H4 (cell line): Measurements from ENCODE around the gene CDH4. TPM values are rescaled to one million over a fixed set of nuclear protein-coding genes. Genes with fewer than 3 reads are reported as not detected.

ENCODE experiments used
- DNase-seq: peaks from one replicate; pipeline ENCODE4 v3.0.0-alpha.2; 2015; ENCODE audit warnings: low spot score
- total RNA-seq: library from RNA; depleted of rRNA; stranded (reverse); fragments of >200 nt; shearing (Covaris generic); gene quantifications from 2 replicates; pipeline ENCODE4 v1.2.3, GENCODE V29; 2014

CDH4 gene
- total RNA-seq, 1 experiment from 2014 or later: 0.14 TPM

- no peak for DNase-seq
These were observed 623.3 kb downstream of the CDH4 start for GRCh38 chr20:61875221-61875885.

GRCh38 chr20:61875996-61876395 is 623.9 kb downstream of the CDH4 start:
- no peak for DNase-seq

- no peak for DNase-seq
These were observed 625.1 kb downstream of the CDH4 start for GRCh38 chr20:61876952-61877728.

- no peak for DNase-seq
These were observed 625.9 kb downstream of the CDH4 start for GRCh38 chr20:61877776-61878477.

GRCh38 chr20:61878478-61879302 is 626.6 kb downstream of the CDH4 start:
- no peak for DNase-seq

GRCh38 chr20:61879303-61879620 is 627.2 kb downstream of the CDH4 start:
- DNase-seq: no peak

- no peak for DNase-seq
These were observed 627.6 kb downstream of the CDH4 start for GRCh38 chr20:61879694-61880093.

DNA sequence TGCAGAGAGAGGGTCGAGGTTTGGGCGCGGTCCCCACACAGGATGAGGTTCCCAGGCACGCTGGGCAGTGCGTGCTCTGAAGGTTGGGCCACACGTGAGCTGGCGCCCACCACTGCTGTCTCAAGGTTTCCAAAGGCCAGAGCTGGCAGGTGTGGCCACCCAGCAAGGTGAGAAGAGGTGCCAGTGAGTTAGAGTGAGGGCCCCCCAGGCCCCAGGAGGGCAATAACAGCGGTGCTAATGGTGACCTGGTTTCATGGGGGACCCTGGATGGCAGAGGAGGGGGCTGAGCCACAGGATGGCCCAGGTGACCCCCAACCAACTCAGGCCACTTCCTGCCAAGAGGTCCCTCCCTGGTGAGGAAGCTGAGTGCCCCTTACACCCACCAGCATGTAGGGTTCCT is 628.6 kb downstream of the CDH4 start:
- no peak for DNase-seq

DNA sequence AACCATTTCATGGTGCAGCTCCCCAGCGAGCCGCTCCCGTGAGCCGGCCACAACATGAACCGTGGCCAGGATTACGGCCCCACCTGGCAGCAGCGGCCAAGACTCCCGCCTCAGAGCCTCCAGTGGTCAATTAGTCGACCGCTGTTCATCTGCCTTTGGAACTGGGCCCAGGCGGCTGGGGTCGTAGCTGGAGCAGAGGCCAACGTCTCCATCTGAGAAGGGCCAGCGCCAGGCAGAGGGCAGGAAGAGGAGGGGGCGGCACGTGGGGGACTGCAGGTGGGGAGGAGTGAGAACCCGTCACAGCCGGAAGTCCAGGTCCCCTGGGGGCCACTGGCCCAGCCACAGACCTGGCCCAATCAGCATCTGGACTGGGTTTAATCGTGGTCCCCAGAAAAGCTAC is 629.4 kb downstream of the CDH4 start:
- no peak for DNase-seq

DNA sequence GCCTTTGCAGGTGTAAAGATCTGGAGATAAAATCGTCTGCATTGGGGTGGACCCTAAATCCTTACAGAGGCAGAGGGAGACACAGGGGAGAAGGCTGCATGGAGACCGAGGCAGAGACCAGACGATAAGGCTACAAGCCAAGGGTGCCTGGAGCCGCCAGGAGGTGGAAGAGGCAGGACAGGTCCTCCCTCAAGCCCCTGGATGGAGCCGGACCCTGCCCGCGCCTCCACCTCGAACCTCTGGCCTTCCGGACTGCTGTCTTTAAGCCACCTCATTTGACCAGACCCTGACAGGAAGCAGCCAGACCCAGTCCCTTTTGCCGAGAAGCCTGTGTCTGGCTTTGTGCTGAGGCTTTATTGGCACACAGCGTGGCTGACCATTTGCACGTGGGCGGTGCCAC is 629.8 kb downstream of the CDH4 start:
- DNase-seq: no peak

- no peak for DNase-seq
These were observed 630.9 kb downstream of the CDH4 start for GRCh38 chr20:61882716-61883615.

DNA sequence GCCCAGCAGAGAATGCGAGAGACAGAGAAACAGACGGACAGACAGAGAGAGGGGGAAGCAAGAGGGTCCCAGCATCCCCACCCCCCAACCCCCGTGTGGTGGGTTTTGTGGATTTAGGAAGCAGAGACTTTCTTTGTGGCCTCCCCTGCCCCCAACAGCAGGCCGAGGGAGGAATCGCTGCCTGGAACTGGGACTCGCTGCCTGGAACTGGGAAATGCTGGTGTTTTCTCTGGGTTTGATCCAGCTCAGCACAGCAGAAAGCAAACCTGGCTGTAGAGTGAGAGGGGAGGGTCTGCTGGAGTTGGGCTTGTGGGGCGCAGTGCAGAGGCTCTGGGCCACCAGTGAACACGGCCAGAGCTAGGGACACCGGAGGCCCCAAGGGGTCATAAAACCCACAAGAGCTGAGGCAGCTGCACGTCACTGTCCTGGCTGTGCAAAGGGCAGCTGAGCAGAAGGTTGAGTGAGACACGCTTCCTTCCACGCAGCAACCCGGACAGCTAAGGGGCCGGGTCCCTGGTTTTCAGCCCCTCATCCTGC is 631.9 kb downstream of the CDH4 start:
- DNase-seq: no peak

GRCh38 chr20:61884571-61885389 is 632.7 kb downstream of the CDH4 start:
- no peak for DNase-seq

GRCh38 chr20:61885759-61886715 is 634.0 kb downstream of the CDH4 start:
- DNase-seq: no peak

DNA sequence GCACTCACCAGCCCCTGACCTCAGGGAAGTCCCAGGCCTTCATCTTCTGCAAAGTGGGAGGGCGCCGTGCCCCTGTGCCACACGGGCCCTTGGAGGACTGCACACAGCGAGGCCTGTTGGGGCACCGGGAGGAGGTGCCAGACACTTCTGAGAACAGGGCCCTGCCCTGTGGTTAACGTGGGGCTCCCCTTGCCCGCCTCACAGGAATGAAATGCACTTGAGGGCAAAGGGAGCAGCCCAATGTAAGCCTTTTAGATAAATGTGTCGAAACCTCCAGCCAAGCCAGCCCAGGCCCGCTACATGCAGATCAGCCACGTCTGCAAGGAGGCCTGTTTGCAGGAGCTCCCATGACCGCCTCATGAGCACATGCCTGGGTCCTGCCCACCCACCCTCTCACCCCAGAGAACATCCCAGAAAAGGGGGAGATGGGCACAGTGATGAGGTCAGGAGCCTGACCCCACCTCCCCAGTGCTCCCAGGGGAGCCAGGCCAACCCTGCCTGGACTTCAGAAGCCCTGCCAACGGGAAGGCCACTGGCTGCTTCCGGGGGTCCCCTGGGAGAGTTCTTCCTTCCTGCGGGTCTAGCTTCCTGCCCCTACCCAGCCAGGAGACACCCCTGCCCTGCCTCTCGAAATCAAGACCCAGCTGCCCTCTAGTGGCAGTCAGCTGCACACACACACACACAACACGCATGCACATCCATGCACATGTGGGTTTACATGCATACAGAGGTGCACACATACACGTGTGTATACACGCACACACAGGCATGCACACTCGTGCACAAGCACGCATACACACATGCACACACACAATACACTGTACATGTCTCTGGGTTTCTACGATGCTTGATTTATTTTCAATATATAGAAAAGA is 634.9 kb downstream of the CDH4 start:
- DNase-seq: peak; percentile 26

DNA sequence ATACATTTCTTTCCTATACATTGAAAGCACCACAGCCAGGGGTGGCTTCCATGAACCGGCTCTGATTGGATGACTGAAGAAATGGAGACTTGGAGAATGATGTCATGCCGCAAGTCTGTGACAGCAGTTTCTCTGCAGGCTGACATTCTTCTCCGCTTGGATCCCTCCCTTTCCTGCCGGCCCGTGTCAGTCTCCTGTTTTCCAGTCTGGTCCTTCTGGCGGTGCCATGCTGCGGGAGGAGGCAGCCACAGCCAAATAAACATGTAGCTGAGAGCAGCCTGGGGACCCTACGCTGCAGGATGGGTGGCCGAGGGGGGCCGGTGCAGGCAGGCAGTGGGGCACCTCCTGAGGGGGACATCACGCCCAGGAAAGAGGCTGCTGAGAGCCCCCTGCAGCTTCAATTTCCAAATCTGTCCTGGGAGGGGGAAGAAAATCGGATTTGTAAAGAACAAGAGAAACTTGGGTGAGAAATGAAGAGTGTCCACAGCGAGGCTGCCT is 635.6 kb downstream of the CDH4 start:
- DNase-seq: no peak

DNA sequence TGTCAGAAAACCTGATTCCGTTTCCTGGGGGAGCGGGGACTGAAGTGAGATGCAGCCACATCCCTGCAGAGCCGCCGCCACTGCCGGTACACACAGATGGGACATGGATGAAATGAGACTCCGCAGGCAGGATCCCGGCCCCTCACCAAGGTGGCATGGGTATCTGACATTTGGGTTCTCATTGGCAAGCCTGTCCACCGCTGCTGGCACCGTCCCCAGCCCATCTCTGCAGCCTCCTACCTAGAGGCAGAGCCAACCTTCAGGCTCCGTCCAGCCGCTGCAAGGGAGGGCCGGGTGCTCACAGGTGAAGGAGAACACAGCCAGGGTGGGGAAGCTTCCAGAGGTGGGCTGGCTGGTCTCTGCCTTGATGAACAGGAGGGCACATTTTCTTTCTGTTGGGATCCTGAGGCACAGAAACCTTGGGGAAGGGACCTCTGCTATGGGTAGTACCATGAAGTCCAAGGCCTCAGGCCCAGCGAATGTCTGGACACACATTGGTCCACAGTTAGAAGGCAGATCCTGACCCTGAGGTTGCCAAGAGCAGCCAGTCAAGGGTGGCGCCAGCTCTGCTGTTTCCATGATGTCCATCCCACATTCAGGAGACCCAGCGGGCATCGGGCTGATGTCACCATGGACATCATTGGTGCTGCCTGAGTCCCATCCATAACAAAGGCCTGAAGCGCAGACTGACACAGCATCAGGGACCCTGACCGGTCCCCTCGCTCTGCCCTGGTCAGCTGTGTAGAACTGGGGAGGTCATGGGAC is 636.2 kb downstream of the CDH4 start:
- no peak for DNase-seq
